CD14-positive monocyte (primary cell): ENCODE data around the gene DCLRE1C. TPM values are rescaled to one million over a fixed set of nuclear protein-coding genes. Genes with fewer than 3 reads are reported as not detected.
A peak's percentile ranks its signal among the peaks of the same experiment; 100 is the strongest.

ENCODE experiments used
- DNase-seq, 3 donors: peaks; one replicate each; pipeline ENCODE4 v3.0.0-alpha.2; 2011 to 2022
- H2AFZ ChIP-seq: 2 replicates; pipeline ENCODE4 v1.6.0; 2012; ENCODE audit warnings: mild to moderate bottlenecking, low read depth, low read length, inconsistent platforms; ENCODE audit not compliant: insufficient read depth, poor library complexity, severe bottlenecking
- H3K27ac ChIP-seq, 2 donors: 1 replicate in 1 of 2; 2 replicates in 1 of 2; pipeline ENCODE4 v1.5.1; 2012 to 2013; ENCODE audit warnings: low read length in 2 of 2, control low read depth in 1 of 2, inconsistent platforms in 1 of 2, low read depth in 1 of 2, mild to moderate bottlenecking in 1 of 2
- H3K27me3 ChIP-seq, 2 donors: one replicate each; pipeline versions ENCODE4 v1.6.0 to v1.6.1; 2011 to 2013; ENCODE audit warnings: low read length in 2 of 2; ENCODE audit not compliant: control insufficient read depth in 2 of 2, insufficient read depth in 2 of 2
- H3K36me3 ChIP-seq, 2 donors: replicated peaks in 1 of 2; 1 replicate in 1 of 2; 2 replicates in 1 of 2; pipeline versions ENCODE4 v1.5.1 to v1.6.1; 2012 to 2013; ENCODE audit warnings: low read length in 2 of 2, control low read depth in 1 of 2, inconsistent platforms in 1 of 2, mild to moderate bottlenecking in 1 of 2; ENCODE audit not compliant: insufficient read depth in 2 of 2, control insufficient read depth in 1 of 2
- H3K4me1 ChIP-seq, 2 donors: 1 replicate in 1 of 2; 2 replicates in 1 of 2; pipeline versions ENCODE4 v1.5.1 to v1.6.1; 2012 to 2013; ENCODE audit warnings: low read length in 2 of 2, control low read depth in 1 of 2, inconsistent platforms in 1 of 2, mild to moderate bottlenecking in 1 of 2, moderate library complexity in 1 of 2; ENCODE audit not compliant: insufficient read depth in 2 of 2, control insufficient read depth in 1 of 2
- H3K4me2 ChIP-seq: replicated peaks from 2 replicates; pipeline ENCODE3; 2012; ENCODE audit warnings: low read length, moderate library complexity, mild to moderate bottlenecking; ENCODE audit not compliant: poor library complexity, severe bottlenecking; ENCODE audit errors: extremely low read depth
- H3K4me3 ChIP-seq, 3 experiments: fragments of 200-600 bp in 1 of 3; sonication (generic) in 1 of 3; replicated peaks in 1 of 3; 1 replicate in 2 of 3; 2 replicates in 1 of 3; pipeline ENCODE4 v1.5.1; 2011 to 2013; ENCODE audit warnings: low read length in 3 of 3, mild to moderate bottlenecking in 3 of 3, control low read depth in 2 of 3, low read depth in 2 of 3, inconsistent platforms in 1 of 3, moderate library complexity in 1 of 3
- H3K79me2 ChIP-seq: 2 replicates; pipeline ENCODE4 v1.6.0; 2012; ENCODE audit warnings: mild to moderate bottlenecking, control low read depth, inconsistent platforms, low read length, moderate library complexity; ENCODE audit not compliant: insufficient read depth
- H3K9ac ChIP-seq: 2 replicates; pipeline ENCODE4 v1.6.0; 2017; ENCODE audit warnings: low read length, mild to moderate bottlenecking; ENCODE audit not compliant: insufficient read depth, poor library complexity, severe bottlenecking
- H3K9me3 ChIP-seq, 2 donors: replicated peaks in 1 of 2; 1 replicate in 1 of 2; 2 replicates in 1 of 2; pipeline versions ENCODE4 v1.5.1 to v1.6.1; 2012 to 2013; ENCODE audit warnings: low read length in 2 of 2, control low read depth in 1 of 2; ENCODE audit not compliant: control insufficient read depth in 1 of 2, insufficient read depth in 1 of 2
- H4K20me1 ChIP-seq: 2 replicates; pipeline ENCODE4 v1.6.0; 2012; ENCODE audit warnings: mild to moderate bottlenecking, low read length, control low read depth, moderate library complexity; ENCODE audit not compliant: insufficient read depth
- H3K27ac Mint-ChIP-seq, 7 donors: one replicate each; pipeline ENCODE4 v1.8.0; 2020; ENCODE audit warnings: mild to moderate bottlenecking in 7 of 7, mixed read lengths in 7 of 7, moderate library complexity in 6 of 7, inconsistent platforms in 2 of 7
- H3K27me3 Mint-ChIP-seq, 3 donors: one replicate each; pipeline ENCODE4 v1.8.0; 2021 to 2022; ENCODE audit warnings: low read depth in 3 of 3, mild to moderate bottlenecking in 3 of 3, mixed read lengths in 3 of 3, moderate library complexity in 3 of 3, inconsistent platforms in 1 of 3
- H3K36me3 Mint-ChIP-seq, 2 donors: one replicate each; pipeline ENCODE4 v1.8.0; 2020; ENCODE audit warnings: mixed read lengths in 2 of 2, inconsistent platforms in 1 of 2, mild to moderate bottlenecking in 1 of 2
- H3K4me1 Mint-ChIP-seq: one replicate; pipeline ENCODE4 v1.8.0; 2020; ENCODE audit warnings: mild to moderate bottlenecking, mixed read lengths
- H3K4me3 Mint-ChIP-seq, 2 donors: one replicate each; pipeline ENCODE4 v1.8.0; 2020; ENCODE audit warnings: mild to moderate bottlenecking in 2 of 2, mixed read lengths in 2 of 2, moderate library complexity in 1 of 2
- H3K9me3 Mint-ChIP-seq, 7 donors: one replicate each; pipeline ENCODE4 v1.8.0; 2020 to 2022; ENCODE audit warnings: mixed read lengths in 7 of 7, mild to moderate bottlenecking in 6 of 7, moderate library complexity in 6 of 7, inconsistent platforms in 2 of 7
- CTCF ChIP-seq: fragments of 200-600 bp; IDR thresholded peaks from one replicate; pipeline ENCODE4 v1.8.0; 2022; ENCODE audit warnings: antibody characterized with exemption, mild to moderate bottlenecking
- WGBS: methylation state at CpG from one replicate; pipeline ENCODE4 v1.1.5; 2013; ENCODE audit warnings: missing lambda C conversion rate; ENCODE audit not compliant: insufficient coverage; 5-methylcytosine and 5-hydroxymethylcytosine counted together
- intact Hi-C, 2 donors: fragments of 100-400 bp; cut with micrococcal nuclease; formaldehyde crosslinking; loops; one replicate each; pipeline versions ENCODE4 v1.15.0 to v1.15.1; 2023
- polyA plus RNA-seq, 3 donors: library from polyadenylated mRNA; depleted of rRNA in 1 of 3; unstranded in 2 of 3; stranded (reverse) in 1 of 3; fragments of 300-500 nt in 2 of 3; fragments of >200 nt in 1 of 3; fragmentation: Illumina TruSeq in 2 of 3; gene quantifications; 1 replicate in 2 of 3; 2 replicates in 1 of 3; pipeline ENCODE4 v1.2.3, GENCODE V29; 2012 to 2021

The DCLRE1C gene
- polyA plus RNA-seq, 3 donors = 8.9 to 17.6 (median 10.9) TPM

- Histone ChIP-seq H3K79me2 (peaks cover 20% of the 10 kb centered on the region), H3K36me3 (peaks cover 87 to 99% of the 10 kb centered on the region in 2 donors), H2AFZ (no peak overlapping the region), H3K27me3 (no peaks in the 10 kb centered on the region), H3K4me2 (no peak overlapping the region), H3K4me3 (no peak overlapping the region), H3K9me3 (no peaks in the 10 kb centered on the region), H3K4me1 (no peaks in the 10 kb centered on the region), H3K27ac (no peak overlapping the region), H3K9ac (no peak overlapping the region), H4K20me1 (peaks cover 31% of the 10 kb centered on the region)
- TF ChIP-seq CTCF = no peak
- Mint-ChIP-seq H3K4me1 (no peaks in the 10 kb centered on the region), H3K36me3 (peaks cover 83 to 99% of the 10 kb centered on the region in 2 donors), H3K9me3 (no peaks in the 10 kb centered on the region), H3K27ac (peak overlapping the region in 3 of 7 donors; percentile 16 to 75 (median 27)), H3K27me3 (no peaks in the 10 kb centered on the region), H3K4me3 (no peak overlapping the region)
- WGBS = 90% methylated on average over 9 of the region's 13 CpGs
- intact Hi-C loops = no loop called here
- no peak for DNase-seq
Observed at GRCh38 chr10:14926722-14927416, 27.0 kb downstream of the DCLRE1C start.

- WGBS = 90% methylated on average over 3 of the region's 8 CpGs
- H3K27me3 ChIP-seq = no peaks in the 10 kb centered on the region
- H3K4me3 Mint-ChIP-seq = no peak overlapping the region
- H3K4me1 Mint-ChIP-seq = no peaks in the 10 kb centered on the region
- intact Hi-C loops = no loop called here
- peaks cover 0 to 1% (median 0%) of the 10 kb centered on the region in 7 donors for H3K9me3 Mint-ChIP-seq
- no peak overlapping the region for H3K4me3 ChIP-seq
- H3K27me3 Mint-ChIP-seq = no peaks in the 10 kb centered on the region
- no peaks in the 10 kb centered on the region for H3K9me3 ChIP-seq
- peak overlapping the region in 2 of 7 donors; percentile 10 to 33 for H3K27ac Mint-ChIP-seq
- H3K36me3 Mint-ChIP-seq = peaks cover 85 to 99% of the 10 kb centered on the region in 2 donors
- TF ChIP-seq CTCF = no peak
- peaks cover 20% of the 10 kb centered on the region for H3K79me2 ChIP-seq
- H2AFZ ChIP-seq = no peak overlapping the region
- no peak overlapping the region for H3K4me2 ChIP-seq
- H3K36me3 ChIP-seq = peaks cover 88 to 99% of the 10 kb centered on the region in 2 donors
- H3K27ac ChIP-seq = no peak overlapping the region
- H3K4me1 ChIP-seq = no peaks in the 10 kb centered on the region
- DNase-seq = no peak
- peaks cover 28% of the 10 kb centered on the region for H4K20me1 ChIP-seq
- H3K9ac ChIP-seq = no peak overlapping the region
Observed at GRCh38 chr10:14926061-14926470, 27.8 kb downstream of the DCLRE1C start.
